Measurements from ENCODE around the gene RAB1A.
"Not testable (repeated sequence)": the region's sequence is repeated elsewhere in the genome, so short reads cannot be mapped to it uniquely, and the experiment has no call there.

Gene RAB1A

GRCh38 chr2:65134158-65134557 lies 4.3 kb upstream of the RAB1A start:
- no peak overlapping the region for H3K4me3 ChIP-seq (ENCODE audit: low read depth, low read length)
- TF ChIP-seq CTCF (conservative IDR thresholded peaks at IDR 0.05; ENCODE audit: low read depth, low read length): no peak
- no peak for DNase-seq (ENCODE audit: low read depth)

GRCh38 chr2:65133626-65134025 lies 3.7 kb upstream of the RAB1A start:
- no peak overlapping the region for H3K4me3 ChIP-seq (ENCODE audit: low read depth, low read length)
- no peak for TF ChIP-seq CTCF (conservative IDR thresholded peaks at IDR 0.05; ENCODE audit: low read depth, low read length)
- no peak for DNase-seq (ENCODE audit: low read depth)

GRCh38 chr2:65132930-65133329 lies 3.0 kb upstream of the RAB1A start:
- DNase-seq (ENCODE audit: low read depth); H3K4me3 ChIP-seq (ENCODE audit: low read depth, low read length): not testable (repeated sequence)

- TF ChIP-seq CTCF (conservative IDR thresholded peaks at IDR 0.05; ENCODE audit: low read depth, low read length): no peak
- H3K4me3 ChIP-seq (ENCODE audit: low read depth, low read length): peak overlapping the region; percentile 58
- DNase-seq (ENCODE audit: low read depth): no peak
Measured at GRCh38 chr2:65130664-65131175, 814 bp upstream of the RAB1A start.

- DNase-seq (ENCODE audit: low read depth): peak; percentile 16
- no peak for TF ChIP-seq CTCF (conservative IDR thresholded peaks at IDR 0.05; ENCODE audit: low read depth, low read length)
Measured at GRCh38 chr2:65129286-65129825, 550 bp downstream of the RAB1A start.

GRCh38 chr2:65128297-65129190 lies 1.4 kb downstream of the RAB1A start:
- TF ChIP-seq CTCF (conservative IDR thresholded peaks at IDR 0.05; ENCODE audit: low read depth, low read length): no peak
- H3K4me3 ChIP-seq (ENCODE audit: low read depth, low read length): peak overlapping the region; percentile 94
- peak; percentile 66 for DNase-seq (ENCODE audit: low read depth)

More at GRCh38 chr2:65129286-65129825, 550 bp downstream of the RAB1A start:
- H3K4me3 ChIP-seq (ENCODE audit: low read depth, low read length): peak overlapping the region; percentile 94

- peak; percentile 23 for DNase-seq (ENCODE audit: low read depth)
- not testable (repeated sequence) for H3K4me3 ChIP-seq (ENCODE audit: low read depth, low read length)
Measured at GRCh38 chr2:65125457-65125856, 4.4 kb downstream of the RAB1A start.

GRCh38 chr2:65122313-65122712 lies 7.6 kb downstream of the RAB1A start:
- no peak for TF ChIP-seq CTCF (conservative IDR thresholded peaks at IDR 0.05; ENCODE audit: low read depth, low read length)
- H3K4me3 ChIP-seq (ENCODE audit: low read depth, low read length): no peak overlapping the region
- no peak for DNase-seq (ENCODE audit: low read depth)
